T47D (cell line): ENCODE results near the gene NRP1.
"Not testable (repeated sequence)": the region's sequence is repeated elsewhere in the genome, so short reads cannot be mapped to it uniquely, and the experiment has no call there.

Source experiments
- DNase-seq, 2 experiments: peaks; one replicate each; pipeline versions ENCODE4 v3.0.0 to v3.0.0-alpha.2; 2011 to 2012; ENCODE audit warnings: low read depth in 1 of 2, low spot score in 1 of 2
- JUND ChIP-seq: IDR thresholded peaks from 2 replicates; pipeline ENCODE4 v1.6.1; 2012; ENCODE audit warnings: low read depth
- in situ Hi-C: cut with HindIII; loops from 2 replicates; pipeline ENCODE4 v1.10.0; 2016; ENCODE audit warnings: low sequenced_read_pairs, low pct_unique_long_range_greater_than_20kb

NRP1 gene

DNA sequence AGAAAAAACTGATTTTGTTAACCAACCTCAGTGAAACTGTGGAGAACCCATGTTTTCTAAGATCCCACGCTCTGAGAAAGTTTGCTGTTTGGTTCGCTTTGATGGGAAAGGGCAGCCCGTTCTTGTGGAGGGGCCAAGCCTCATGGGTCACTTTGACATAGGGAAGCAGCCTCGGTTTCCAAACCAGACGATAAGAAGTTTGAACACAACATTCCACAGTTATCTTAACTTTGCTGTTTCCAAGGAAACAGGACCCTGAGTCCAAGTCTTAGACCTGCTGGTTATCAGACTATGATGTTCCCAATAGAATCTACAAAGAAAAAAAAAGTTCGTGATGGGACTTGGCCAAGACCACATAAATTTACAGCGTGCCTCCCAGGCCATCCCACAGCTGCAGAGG is 182.3 kb downstream of the NRP1 start:
- in situ Hi-C loops: no loop called here
- DNase-seq: no peak
- TF ChIP-seq JUND: no peak

DNA sequence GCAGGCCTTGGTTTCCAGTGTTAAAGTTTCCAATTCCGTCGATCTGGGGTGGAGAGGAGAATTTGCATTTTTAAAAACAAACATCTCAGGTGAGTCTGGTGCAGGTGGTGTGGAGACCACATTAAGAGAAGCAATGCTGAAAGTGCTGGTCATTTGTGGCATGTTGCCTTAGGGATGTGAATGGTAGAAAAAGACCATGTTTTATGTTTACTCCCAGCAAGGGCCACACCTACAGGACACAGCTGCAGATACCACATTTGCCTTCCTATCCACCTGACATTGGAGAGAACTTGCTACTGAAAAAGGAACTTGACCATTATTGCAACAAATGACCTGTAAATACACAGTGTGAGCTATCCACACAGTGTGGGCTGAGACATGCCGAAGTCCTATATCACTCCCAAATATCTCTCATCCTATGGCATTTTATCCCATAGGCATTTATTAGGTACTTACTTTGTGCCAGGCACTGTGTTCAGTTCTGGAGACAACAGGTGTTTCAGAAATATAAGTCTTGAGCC is 183.1 kb downstream of the NRP1 start:
- DNase-seq: no peak
- TF ChIP-seq JUND: no peak
- in situ Hi-C loops: no loop called here

- DNase-seq: peak in 1 of 2 experiments; percentile 14
- in situ Hi-C loops: no loop called here
- no peak for TF ChIP-seq JUND
These were observed 183.6 kb downstream of the NRP1 start for GRCh38 chr10:33150889-33151288.

DNA sequence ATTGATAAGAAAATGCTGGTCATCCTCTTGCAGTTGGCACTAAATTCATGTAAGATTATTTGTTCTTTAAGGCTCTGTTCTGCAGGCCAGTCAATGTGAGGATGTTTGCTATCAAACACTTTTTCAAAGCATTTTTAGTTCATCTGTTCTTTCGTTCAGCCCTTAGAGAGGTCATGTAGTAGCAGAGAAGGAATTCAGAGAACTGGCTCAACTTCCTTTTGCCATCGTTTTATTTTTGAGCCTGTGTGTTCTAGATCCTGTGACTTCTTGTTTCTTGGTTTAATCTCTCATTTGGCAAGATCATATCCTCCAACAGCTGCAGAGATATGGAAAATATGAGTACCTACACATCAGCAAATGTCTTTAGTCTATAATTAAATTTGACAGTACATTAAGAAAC is 184.3 kb downstream of the NRP1 start:
- in situ Hi-C loops: no loop called here
- TF ChIP-seq JUND: no peak
- no peak for DNase-seq

DNA sequence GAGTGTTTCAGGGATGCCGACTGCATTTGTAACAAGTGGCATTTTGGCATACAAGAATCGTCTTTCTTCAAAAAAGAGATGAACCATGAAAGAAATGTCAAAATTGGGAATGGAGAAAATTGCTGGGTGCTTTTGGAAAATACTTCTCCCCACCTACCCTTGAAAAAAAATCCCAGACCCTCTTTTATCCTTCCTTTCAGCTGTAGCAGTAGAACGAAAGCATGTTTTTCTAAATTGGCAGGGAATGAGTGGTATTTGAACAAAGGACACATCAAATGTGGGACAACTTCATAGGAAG is 187.5 kb downstream of the NRP1 start:
- no peak for TF ChIP-seq JUND
- in situ Hi-C loops: no loop called here
- DNase-seq: no peak

DNA sequence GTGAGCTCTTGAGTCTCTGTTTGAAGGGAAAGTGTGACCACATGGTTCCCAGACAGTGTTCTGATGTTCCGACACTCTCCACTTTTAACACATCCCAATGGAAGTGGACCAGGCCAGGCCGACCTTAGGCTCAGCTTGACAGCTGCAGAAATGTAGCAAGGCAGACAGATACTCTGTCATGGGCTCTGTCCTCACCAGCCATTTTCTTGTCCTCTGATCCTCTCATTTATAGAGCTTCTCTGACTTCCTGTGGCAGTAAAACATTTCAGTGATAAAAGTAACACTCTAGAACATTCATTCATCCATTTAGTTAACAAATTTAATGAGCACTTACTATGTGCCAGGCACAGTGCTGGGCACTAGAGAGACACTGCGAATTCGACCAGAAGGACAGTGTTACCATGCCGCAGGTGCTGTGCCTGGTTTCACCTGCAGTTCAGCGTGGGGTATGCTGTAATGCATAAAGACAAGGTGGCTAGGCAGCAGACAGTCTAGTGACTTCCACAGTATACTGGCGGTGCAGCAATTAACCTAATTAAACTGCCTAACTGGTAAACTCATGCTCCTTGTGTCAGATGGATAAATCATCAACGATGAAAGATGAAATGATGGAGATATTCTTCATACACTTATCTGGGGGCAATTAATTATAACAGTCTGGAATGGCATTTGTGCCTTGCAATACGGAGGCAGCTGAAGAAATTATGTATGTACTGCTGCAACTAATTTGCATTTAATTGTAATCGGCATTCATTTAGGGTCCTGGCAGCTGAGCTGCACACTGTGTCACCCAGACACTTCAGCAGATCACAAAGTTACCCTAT is 188.1 kb downstream of the NRP1 start:
- no peak for DNase-seq
- no peak for TF ChIP-seq JUND
- in situ Hi-C loops: no loop called here

DNA sequence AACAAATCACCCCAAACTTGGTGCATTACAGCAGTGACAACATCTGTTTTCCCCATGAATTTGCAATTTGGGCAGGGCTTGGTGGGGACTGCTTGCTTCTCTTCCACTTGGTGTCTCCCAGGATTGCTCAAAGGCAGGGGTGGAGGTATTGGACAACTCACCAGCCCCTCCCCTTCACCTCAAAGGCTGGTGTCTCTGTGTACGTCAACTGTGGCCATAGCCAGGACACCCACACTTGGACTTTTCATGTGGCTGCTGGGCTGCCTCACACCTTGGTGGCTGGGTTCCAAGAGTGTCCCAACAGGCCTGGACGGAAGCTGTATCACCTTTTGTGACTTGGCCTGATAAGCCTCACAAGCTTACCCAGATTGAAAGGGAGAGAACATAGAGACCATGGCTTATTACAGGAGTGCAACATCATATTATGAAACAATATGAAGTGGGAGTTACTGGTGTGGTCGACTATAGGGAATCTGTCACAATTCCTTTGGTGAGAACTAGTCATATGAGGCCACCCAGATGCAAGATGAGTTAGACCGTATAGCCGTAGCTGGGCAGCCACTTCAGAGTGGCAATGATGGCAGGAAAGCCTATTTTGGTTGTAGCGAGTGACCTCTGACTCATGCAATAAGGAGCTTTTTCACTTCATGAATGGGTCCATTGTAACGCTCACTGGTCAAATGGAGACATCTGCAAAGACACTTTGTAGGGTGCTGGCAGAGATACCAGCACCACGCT is 188.8 kb downstream of the NRP1 start:
- in situ Hi-C loops: no loop called here
- no peak for DNase-seq
- no peak for TF ChIP-seq JUND

DNA sequence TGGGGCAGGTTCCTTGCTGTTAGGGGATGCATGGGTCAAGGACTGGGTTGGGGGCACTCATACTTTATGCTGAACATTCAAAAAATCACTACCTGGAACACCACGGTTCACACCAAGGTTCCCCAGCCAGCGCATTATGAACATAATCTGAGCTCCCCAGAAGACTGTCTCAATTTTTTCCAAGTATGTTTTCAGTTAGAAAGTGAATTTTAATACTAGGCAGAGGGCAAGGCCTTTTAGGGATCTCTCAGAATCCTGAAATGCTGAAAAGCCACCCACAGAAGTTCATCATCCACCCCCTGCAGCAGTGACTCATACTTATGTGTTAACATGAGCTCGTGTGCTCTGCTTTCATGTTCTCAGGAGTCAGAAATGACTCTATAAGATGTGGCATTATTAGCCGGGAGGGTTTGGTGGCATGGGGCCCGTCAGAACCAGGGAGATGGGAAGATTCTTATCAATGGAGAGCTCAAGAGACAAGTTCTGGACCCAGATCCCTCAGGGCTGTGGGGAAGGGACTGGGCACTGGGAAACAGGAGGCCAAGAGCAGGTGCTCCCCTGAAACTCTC is 191.2 kb downstream of the NRP1 start:
- no peak for TF ChIP-seq JUND
- DNase-seq: no peak
- in situ Hi-C loops: no loop called here

GRCh38 chr10:33142295-33142694 is 192.2 kb downstream of the NRP1 start:
- no peak for TF ChIP-seq JUND
- in situ Hi-C loops: no loop called here
- DNase-seq: no peak

- DNase-seq: no peak
- no peak for TF ChIP-seq JUND
- in situ Hi-C loops: no loop called here
These were observed 193.2 kb downstream of the NRP1 start for GRCh38 chr10:33141251-33141650.

- in situ Hi-C loops: no loop called here
- DNase-seq: no peak
- TF ChIP-seq JUND: no peak
These were observed 195.3 kb downstream of the NRP1 start for GRCh38 chr10:33139181-33139646.

- DNase-seq, in situ Hi-C loops: not testable (repeated sequence)
These were observed 195.8 kb downstream of the NRP1 start for GRCh38 chr10:33138686-33139085.
